ENCODE results near the gene SHLD1. TPM values are rescaled to one million over a fixed set of nuclear protein-coding genes. Genes with fewer than 3 reads are reported as not detected.

SHLD1 gene
- total RNA-seq, 2 donors from 2014 or later, result 6.4 to 10.5 TPM

- DNase-seq (ENCODE audit: low spot score), result no peak
- Histone ChIP-seq H3K4me1 (replicated peaks) (no peaks in the 10 kb centered on the region), H3K36me3 (no peaks in the 10 kb centered on the region), H3K4me3 (no peak overlapping the region), H3K9me3 (no peaks in the 10 kb centered on the region), H3K27ac (no peak overlapping the region), H3K27me3 (replicated peaks; ENCODE audit: insufficient read depth) (no peaks in the 10 kb centered on the region)
- intact Hi-C loops (cut with DNase I), result no loop called here
- TF ChIP-seq CTCF (IDR thresholded peaks at IDR 0.05) (no peak), POLR2AphosphoS5 (IDR thresholded peaks at IDR 0.05) (no peak), POLR2A (IDR thresholded peaks at IDR 0.05) (no peak)
- 65% methylated on average over 4 of the region's 4 CpGs for WGBS
Measured at GRCh38 chr20:5870568-5870981, 120.4 kb downstream of the SHLD1 start.

- Histone ChIP-seq H3K9me3 (no peaks in the 10 kb centered on the region), H3K4me1 (replicated peaks) (no peaks in the 10 kb centered on the region), H3K4me3 (no peak overlapping the region), H3K27me3 (replicated peaks; ENCODE audit: insufficient read depth) (no peaks in the 10 kb centered on the region), H3K36me3 (no peaks in the 10 kb centered on the region), H3K27ac (no peak overlapping the region)
- WGBS, result 76% methylated on average over 6 of the region's 6 CpGs
- TF ChIP-seq POLR2AphosphoS5 (IDR thresholded peaks at IDR 0.05) (no peak), CTCF (IDR thresholded peaks at IDR 0.05) (no peak), POLR2A (IDR thresholded peaks at IDR 0.05) (no peak)
- intact Hi-C loops (cut with DNase I), result no loop called here
- no peak for DNase-seq (ENCODE audit: low spot score)
Measured at GRCh38 chr20:5871459-5872410, 121.5 kb downstream of the SHLD1 start.

GRCh38 chr20:5877128-5877527 lies 126.9 kb downstream of the SHLD1 start:
- Histone ChIP-seq H3K4me3 (no peak overlapping the region), H3K4me1 (replicated peaks) (no peaks in the 10 kb centered on the region), H3K9me3 (no peaks in the 10 kb centered on the region), H3K27ac (no peak overlapping the region), H3K27me3 (replicated peaks; ENCODE audit: insufficient read depth) (no peaks in the 10 kb centered on the region), H3K36me3 (no peaks in the 10 kb centered on the region)
- TF ChIP-seq POLR2A (IDR thresholded peaks at IDR 0.05), result no peak
- no peak for DNase-seq (ENCODE audit: low spot score)
- 71% methylated on average over 4 of the region's 4 CpGs for WGBS
- intact Hi-C loops (cut with DNase I), result no loop called here

GRCh38 chr20:5880326-5880725 lies 130.1 kb downstream of the SHLD1 start:
- no peak for DNase-seq (ENCODE audit: low spot score)
- Histone ChIP-seq H3K4me1 (replicated peaks) (no peaks in the 10 kb centered on the region), H3K27ac (no peak overlapping the region), H3K36me3 (no peaks in the 10 kb centered on the region), H3K4me3 (no peak overlapping the region), H3K27me3 (replicated peaks; ENCODE audit: insufficient read depth) (no peaks in the 10 kb centered on the region), H3K9me3 (no peaks in the 10 kb centered on the region)
- 78% methylated on average over 3 of the region's 3 CpGs for WGBS
- TF ChIP-seq POLR2A (IDR thresholded peaks at IDR 0.05) (no peak), POLR2AphosphoS5 (IDR thresholded peaks at IDR 0.05) (no peak), CTCF (IDR thresholded peaks at IDR 0.05) (no peak)
- intact Hi-C loops (cut with DNase I), result no loop called here

- Histone ChIP-seq H3K27me3 (replicated peaks; ENCODE audit: insufficient read depth) (no peaks in the 10 kb centered on the region), H3K4me3 (no peak overlapping the region), H3K9me3 (no peaks in the 10 kb centered on the region), H3K36me3 (no peaks in the 10 kb centered on the region), H3K4me1 (replicated peaks) (no peaks in the 10 kb centered on the region), H3K27ac (no peak overlapping the region)
- TF ChIP-seq POLR2AphosphoS5 (IDR thresholded peaks at IDR 0.05) (no peak), POLR2A (IDR thresholded peaks at IDR 0.05) (no peak), CTCF (IDR thresholded peaks at IDR 0.05) (no peak)
- intact Hi-C loops (cut with DNase I), result no loop called here
- no peak for DNase-seq (ENCODE audit: low spot score)
- 58% methylated on average over 5 of the region's 5 CpGs for WGBS
Measured at GRCh38 chr20:5881703-5882102, 131.5 kb downstream of the SHLD1 start.
